MM.1S (cell line): ENCODE measurements around the gene TEX9.

Experiments used
- DNase-seq: peaks from one replicate; pipeline ENCODE4 v3.0.0-alpha.2; 2015
- H2AFZ ChIP-seq: fragments of 300-600 bp; sonication (generic); 2 replicates; pipeline ENCODE4 v1.6.0; 2016; ENCODE audit warnings: antibody characterized with exemption, low read length
- H3F3A ChIP-seq: fragments of 300-600 bp; sonication (generic); 2 replicates; pipeline ENCODE4 v1.6.1; 2016; ENCODE audit warnings: mild to moderate bottlenecking, antibody characterized with exemption, low read length, moderate library complexity, mixed read lengths; ENCODE audit not compliant: insufficient read depth
- H3K27ac ChIP-seq: fragments of 300-600 bp; sonication (generic); 2 replicates; pipeline ENCODE4 v1.5.1; 2016; ENCODE audit warnings: mild to moderate bottlenecking, low read length
- H3K27me3 ChIP-seq: fragments of 300-600 bp; sonication (generic); replicated peaks from 2 replicates; pipeline ENCODE4 v1.6.0; 2016; ENCODE audit warnings: low read length; ENCODE audit not compliant: insufficient read depth
- H3K36me3 ChIP-seq: fragments of 300-600 bp; sonication (generic); replicated peaks from 2 replicates; pipeline ENCODE4 v1.6.1; 2016; ENCODE audit warnings: mild to moderate bottlenecking, low read length, mixed read lengths; ENCODE audit not compliant: insufficient read depth
- H3K4me1 ChIP-seq: fragments of 300-600 bp; sonication (generic); 2 replicates; pipeline ENCODE4 v1.6.1; 2016; ENCODE audit warnings: low read length, mixed read lengths
- H3K4me2 ChIP-seq: fragments of 300-600 bp; sonication (generic); 2 replicates; pipeline ENCODE4 v1.6.0; 2016; ENCODE audit warnings: low read depth, low read length
- H3K4me3 ChIP-seq: fragments of 300-600 bp; sonication (generic); 2 replicates; pipeline ENCODE4 v1.5.1; 2016; ENCODE audit warnings: low read length, mixed read lengths
- H3K79me2 ChIP-seq: fragments of 300-600 bp; sonication (generic); 2 replicates; pipeline ENCODE4 v1.6.1; 2016; ENCODE audit warnings: mixed run types, low read length, mixed read lengths
- H3K9ac ChIP-seq: fragments of 300-600 bp; sonication (generic); 2 replicates; pipeline ENCODE4 v1.6.1; 2016; ENCODE audit warnings: low read length, mixed read lengths
- H3K9me2 ChIP-seq: fragments of 300-600 bp; sonication (generic); replicated peaks from 2 replicates; pipeline ENCODE4 v1.6.1; 2016; ENCODE audit warnings: mild to moderate bottlenecking, low read length, mixed read lengths; ENCODE audit not compliant: insufficient read depth
- H3K9me3 ChIP-seq: fragments of 300-600 bp; sonication (generic); replicated peaks from 2 replicates; pipeline ENCODE4 v1.6.1; 2016; ENCODE audit warnings: mild to moderate bottlenecking, low read length, mixed read lengths; ENCODE audit not compliant: insufficient read depth
- H4K20me1 ChIP-seq: fragments of 300-600 bp; sonication (generic); 2 replicates; pipeline ENCODE4 v1.6.1; 2016; ENCODE audit warnings: mild to moderate bottlenecking, low read length, moderate library complexity, mixed read lengths; ENCODE audit not compliant: insufficient read depth
- CTCF ChIP-seq: fragments of 300-600 bp; sonication (generic); IDR thresholded peaks from 2 replicates; pipeline ENCODE4 v1.5.1; 2016; ENCODE audit warnings: antibody characterized with exemption, low read length, mixed read lengths
- EZH2 ChIP-seq: fragments of 300-600 bp; sonication (generic); optimal IDR thresholded peaks from 2 replicates; pipeline ENCODE3; 2017; ENCODE audit warnings: low read depth, mild to moderate bottlenecking, antibody characterized with exemption, low read length, mixed read lengths
- EZH2phosphoT487 ChIP-seq: fragments of 300-600 bp; sonication (generic); IDR thresholded peaks from 2 replicates; pipeline ENCODE4 v1.6.1; 2018; ENCODE audit warnings: antibody characterized with exemption, low read length

Gene TEX9

GRCh38 chr15:56475351-56475750, 110.1 kb downstream of the TEX9 start:
- TF ChIP-seq CTCF (no peak), EZH2phosphoT487 (no peak), EZH2 (no peak)
- H3K79me2 ChIP-seq: no peaks in the 10 kb centered on the region
- DNase-seq: no peak
- H3F3A ChIP-seq: no peaks in the 10 kb centered on the region
- no peaks in the 10 kb centered on the region for H3K36me3 ChIP-seq
- H3K9me3 ChIP-seq: no peaks in the 10 kb centered on the region
- no peaks in the 10 kb centered on the region for H3K4me1 ChIP-seq
- H3K9ac ChIP-seq: no peak overlapping the region
- no peaks in the 10 kb centered on the region for H3K9me2 ChIP-seq
- no peak overlapping the region for H3K4me3 ChIP-seq
- no peaks in the 10 kb centered on the region for H3K27me3 ChIP-seq
- H4K20me1 ChIP-seq: no peaks in the 10 kb centered on the region
- no peak overlapping the region for H2AFZ ChIP-seq
- H3K27ac ChIP-seq: no peak overlapping the region
- no peak overlapping the region for H3K4me2 ChIP-seq
